RWPE1 (cell line): ENCODE measurements around the gene PFDN6.
"Not testable (repeated sequence)": the region's sequence is repeated elsewhere in the genome, so short reads cannot be mapped to it uniquely, and the experiment has no call there.

Experiments used
- CTCF ChIA-PET: fragments of 350-600 bp; sonication (Branson Sonifier 250); formaldehyde crosslinking; extraction: SDS; loops from one replicate; lab custom pipeline; 2021; lab: Yijun Ruan, JAX
- POLR2A ChIA-PET: fragments of 400-600 bp; formaldehyde crosslinking; extraction: SDS; loops from one replicate; lab custom pipeline; 2020; ENCODE audit warnings: antibody characterized with exemption; ENCODE audit not compliant: low non-redundant PET; lab: Yijun Ruan, JAX
- DNase-seq: peaks from one replicate; pipeline ENCODE4 v3.0.0; 2012; ENCODE audit warnings: low spot score
- H3K27ac ChIP-seq: fragments of 450-650 bp; 2 replicates; pipeline ENCODE4 v1.5.1; 2017
- CTCF ChIP-seq: fragments of 450-650 bp; conservative IDR thresholded peaks from 2 replicates; pipeline ENCODE4 v1.5.1; 2017; ENCODE audit warnings: low read depth, mild to moderate bottlenecking

PFDN6 gene

GRCh38 chr6:33272275-33273128, 16.9 kb upstream of the PFDN6 start:
- no peak for TF ChIP-seq CTCF
- H3K27ac ChIP-seq, result peak overlapping the region; percentile 90
- CTCF ChIA-PET, result interaction anchor here (0.5 to 0.6 kb wide), 3 partner anchors 73 to 1803 kb away, joined by 3 to 7 read pairs (median 3); no protein-coding TSS in a partner anchor
- POLR2A ChIA-PET, result interaction anchor here (1.0 to 2.0 kb wide), 4 partner anchors 12 to 51 kb away, joined by 3 to 10 read pairs (median 4); partner anchors contain the start of genes PFDN6 and WDR46
- DNase-seq, result no peak

GRCh38 chr6:33273129-33273923, 16.1 kb upstream of the PFDN6 start:
- ChIA-PET CTCF (no interaction called here), POLR2A (interaction anchor here (2.0 kb wide), 1 partner anchor 16 kb away, joined by 10 read pairs; the partner anchor contains the start of genes PFDN6 and WDR46)
- no peak for TF ChIP-seq CTCF
- H3K27ac ChIP-seq, result peak overlapping the region; percentile 75
- DNase-seq, result no peak

- peak overlapping the region; percentile 75 for H3K27ac ChIP-seq
- TF ChIP-seq CTCF, result no peak
- CTCF ChIA-PET, result no interaction called here
- POLR2A ChIA-PET, result no interaction called here
- no peak for DNase-seq
These were observed 15.2 kb upstream of the PFDN6 start for GRCh38 chr6:33273924-33274902.

- DNase-seq, result not testable (repeated sequence)
- POLR2A ChIA-PET, result interaction anchor here (1.9 kb wide), 1 partner anchor 22 kb away, joined by 14 read pairs; the partner anchor contains the start of gene RGL2
- peak overlapping the region; percentile 95 for H3K27ac ChIP-seq
- CTCF ChIA-PET, result interaction anchor here (0.5 kb wide), 1 partner anchor 28 kb away, joined by 3 read pairs; no protein-coding TSS in a partner anchor
These were observed 13.4 kb upstream of the PFDN6 start for GRCh38 chr6:33275795-33276580.

GRCh38 chr6:33276581-33276863, 12.9 kb upstream of the PFDN6 start:
- H3K27ac ChIP-seq, result peak overlapping the region; percentile 95
- POLR2A ChIA-PET, result interaction anchor here (1.9 kb wide), 1 partner anchor 22 kb away, joined by 14 read pairs; the partner anchor contains the start of gene RGL2
- CTCF ChIA-PET, result interaction anchor here (0.5 to 1.4 kb wide), 3 partner anchors 13 to 28 kb away, joined by 3 to 6 read pairs (median 4); partner anchors contain the start of genes PFDN6 and WDR46
- no peak for TF ChIP-seq CTCF
- DNase-seq, result peak; percentile 29
